Activated T-cell treated with anti-CD3 and anti-CD28 coated beads for 4 hours (primary cell): ENCODE data around the gene CDV3.

Source experiments
- DNase-seq: peaks from one replicate; pipeline ENCODE4 v3.0.0-alpha.2; 2020

Gene CDV3

GRCh38 chr3:133568294-133569014, 5.0 kb upstream of the CDV3 start:
- no peak for DNase-seq

GRCh38 chr3:133570139-133570936, 3.1 kb upstream of the CDV3 start:
- no peak for DNase-seq

- DNase-seq: no peak
Measured at GRCh38 chr3:133570937-133571320, 2.6 kb upstream of the CDV3 start.

- no peak for DNase-seq
Measured at GRCh38 chr3:133572158-133573053, 1.1 kb upstream of the CDV3 start.

- peak; percentile 100 for DNase-seq
Measured at GRCh38 chr3:133573054-133573628, 345 bp upstream of the CDV3 start.

- peak; percentile 46 for DNase-seq
Measured at GRCh38 chr3:133574260-133574881, 885 bp downstream of the CDV3 start.

GRCh38 chr3:133575086-133575485, 1.6 kb downstream of the CDV3 start:
- no peak for DNase-seq

- DNase-seq: no peak
Measured at GRCh38 chr3:133576169-133576568, 2.7 kb downstream of the CDV3 start.

- DNase-seq: no peak
Measured at GRCh38 chr3:133578548-133579191, 5.2 kb downstream of the CDV3 start.

GRCh38 chr3:133583396-133583795, 9.9 kb downstream of the CDV3 start:
- DNase-seq: no peak

GRCh38 chr3:133588035-133588434, 14.5 kb downstream of the CDV3 start:
- no peak for DNase-seq

GRCh38 chr3:133588784-133589465, 15.4 kb downstream of the CDV3 start:
- DNase-seq: no peak

GRCh38 chr3:133589503-133589902, 16.0 kb downstream of the CDV3 start:
- DNase-seq: no peak

GRCh38 chr3:133591271-133591742, 17.8 kb downstream of the CDV3 start:
- DNase-seq: no peak

- no peak for DNase-seq
Measured at GRCh38 chr3:133592843-133593242, 19.4 kb downstream of the CDV3 start.

- DNase-seq: no peak
Measured at GRCh38 chr3:133593243-133593642, 19.8 kb downstream of the CDV3 start.

GRCh38 chr3:133595341-133595740, 21.9 kb downstream of the CDV3 start:
- DNase-seq: no peak

GRCh38 chr3:133598405-133598804, 24.9 kb downstream of the CDV3 start:
- no peak for DNase-seq

- DNase-seq: no peak
Measured at GRCh38 chr3:133599280-133599679, 25.8 kb downstream of the CDV3 start.

GRCh38 chr3:133600572-133601081, 27.1 kb downstream of the CDV3 start:
- no peak for DNase-seq

GRCh38 chr3:133606342-133606741, 32.9 kb downstream of the CDV3 start:
- DNase-seq: no peak
